Natural killer cell (primary cell): ENCODE results near the gene PPFIA2. TPM values are rescaled to one million over a fixed set of nuclear protein-coding genes. Genes with fewer than 3 reads are reported as not detected.

Experiments
- ATAC-seq, 3 donors: fragments of 150-1000 bp in 2 of 3; fragments of 200-7000 bp in 1 of 3; cut with Tn5 transposase; 1 replicate in 1 of 3; 2 replicates in 2 of 3; pipeline ENCODE4 v1.10.0; 2021; ENCODE audit warnings: mild to moderate bottlenecking in 2 of 3, moderate library complexity in 2 of 3
- DNase-seq, 2 donors: peaks; one replicate each; pipeline versions ENCODE4 v3.0.0 to v3.0.0-alpha.2; 2013 to 2021; ENCODE audit warnings: mixed read lengths in 1 of 2
- H3K27ac ChIP-seq: one replicate; pipeline ENCODE4 v1.5.1; 2013; ENCODE audit warnings: mild to moderate bottlenecking, low read length
- H3K27me3 ChIP-seq: one replicate; pipeline ENCODE4 v1.6.1; 2013; ENCODE audit warnings: low read length; ENCODE audit not compliant: control insufficient read depth, insufficient read depth
- H3K36me3 ChIP-seq: one replicate; pipeline ENCODE4 v1.6.1; 2013; ENCODE audit warnings: low read length; ENCODE audit not compliant: control insufficient read depth, insufficient read depth
- H3K4me1 ChIP-seq: one replicate; pipeline ENCODE4 v1.6.1; 2013; ENCODE audit warnings: low read length; ENCODE audit not compliant: control insufficient read depth, insufficient read depth
- H3K4me3 ChIP-seq: one replicate; pipeline ENCODE4 v1.5.1; 2013; ENCODE audit warnings: low read length
- H3K9me3 ChIP-seq: one replicate; pipeline ENCODE4 v1.6.1; 2013; ENCODE audit warnings: low read length; ENCODE audit not compliant: control insufficient read depth, insufficient read depth
- H3K27ac Mint-ChIP-seq, 2 donors: one replicate each; pipeline ENCODE4 v1.8.0; 2022; ENCODE audit warnings: mild to moderate bottlenecking in 2 of 2, mixed read lengths in 2 of 2, moderate library complexity in 1 of 2
- H3K27me3 Mint-ChIP-seq, 2 donors: one replicate each; pipeline ENCODE4 v1.8.0; 2022; ENCODE audit warnings: low read depth in 2 of 2, mixed read lengths in 2 of 2
- H3K36me3 Mint-ChIP-seq: one replicate; pipeline ENCODE4 v1.8.0; 2022; ENCODE audit warnings: mixed read lengths
- H3K4me1 Mint-ChIP-seq, 2 donors: one replicate each; pipeline ENCODE4 v1.8.0; 2022; ENCODE audit warnings: mixed read lengths in 2 of 2
- H3K4me3 Mint-ChIP-seq: one replicate; pipeline ENCODE4 v1.8.0; 2022; ENCODE audit warnings: mild to moderate bottlenecking, moderate library complexity, mixed read lengths
- H3K9me3 Mint-ChIP-seq, 2 donors: one replicate each; pipeline ENCODE4 v1.8.0; 2022; ENCODE audit warnings: mixed read lengths in 2 of 2
- CTCF ChIP-seq: fragments of 200-600 bp; IDR thresholded peaks from one replicate; pipeline ENCODE4 v1.8.0; 2022; ENCODE audit warnings: antibody characterized with exemption
- WGBS: methylation state at CpG from one replicate; pipeline ENCODE4 v1.1.7; 2013; ENCODE audit warnings: missing lambda C conversion rate; ENCODE audit not compliant: insufficient coverage; 5-methylcytosine and 5-hydroxymethylcytosine counted together
- intact Hi-C: fragments of 100-400 bp; cut with micrococcal nuclease; formaldehyde crosslinking; loops from one replicate; pipeline ENCODE4 v1.14.2; 2022
- total RNA-seq, 4 donors: library from RNA; stranded (reverse); fragments of 120-200 nt in 1 of 4; gene quantifications; one replicate each; pipeline versions ENCODE4 v1.2.3 to v1.2.4, GENCODE V29; 2013 to 2022

The PPFIA2 gene
- total RNA-seq, 3 donors from 2014 or later (not counting 1 experiment from before 2014, with no cell fraction given) = not detected

- no peaks in the 10 kb centered on the region for H3K4me1 Mint-ChIP-seq
- DNase-seq (no peak), ATAC-seq (no peak)
- intact Hi-C loops = no loop called here
- H3K27ac ChIP-seq = no peak overlapping the region
- H3K27me3 Mint-ChIP-seq = no peaks in the 10 kb centered on the region
- 80% methylated on average over 3 of the region's 4 CpGs for WGBS
- no peaks in the 10 kb centered on the region for H3K9me3 ChIP-seq
- no peak for TF ChIP-seq CTCF
- H3K9me3 Mint-ChIP-seq = peaks cover 6 to 8% of the 10 kb centered on the region in 2 donors
- no peak overlapping the region for H3K27ac Mint-ChIP-seq
- H3K27me3 ChIP-seq = no peaks in the 10 kb centered on the region
- no peaks in the 10 kb centered on the region for H3K36me3 Mint-ChIP-seq
- no peaks in the 10 kb centered on the region for H3K36me3 ChIP-seq
- H3K4me3 ChIP-seq = no peak overlapping the region
- no peak overlapping the region for H3K4me3 Mint-ChIP-seq
- H3K4me1 ChIP-seq = no peaks in the 10 kb centered on the region
Observed at GRCh38 chr12:81543621-81544139, 215.5 kb downstream of the PPFIA2 start.

- intact Hi-C loops = no loop called here
- Mint-ChIP-seq H3K27me3 (no peaks in the 10 kb centered on the region), H3K4me1 (no peaks in the 10 kb centered on the region), H3K9me3 (peaks cover 11 to 16% of the 10 kb centered on the region in 2 donors), H3K36me3 (no peaks in the 10 kb centered on the region), H3K27ac (no peak overlapping the region), H3K4me3 (no peak overlapping the region)
- no peak for TF ChIP-seq CTCF
- Histone ChIP-seq H3K36me3 (no peaks in the 10 kb centered on the region), H3K27me3 (no peaks in the 10 kb centered on the region), H3K9me3 (no peaks in the 10 kb centered on the region), H3K4me1 (no peaks in the 10 kb centered on the region), H3K27ac (no peak overlapping the region), H3K4me3 (no peak overlapping the region)
- ATAC-seq (no peak), DNase-seq (no peak)
- WGBS = 89% methylated on average over 4 of the region's 4 CpGs
Observed at GRCh38 chr12:81542065-81543010, 216.8 kb downstream of the PPFIA2 start.

- intact Hi-C loops = no loop called here
- no peak overlapping the region for H3K27ac Mint-ChIP-seq
- no peaks in the 10 kb centered on the region for H3K36me3 ChIP-seq
- TF ChIP-seq CTCF = no peak
- H3K9me3 ChIP-seq = no peaks in the 10 kb centered on the region
- no peak overlapping the region for H3K4me3 Mint-ChIP-seq
- H3K27me3 Mint-ChIP-seq = no peaks in the 10 kb centered on the region
- peaks cover 11 to 16% of the 10 kb centered on the region in 2 donors for H3K9me3 Mint-ChIP-seq
- H3K27ac ChIP-seq = no peak overlapping the region
- DNase-seq = no peak
- H3K4me3 ChIP-seq = no peak overlapping the region
- no peaks in the 10 kb centered on the region for H3K4me1 ChIP-seq
- H3K36me3 Mint-ChIP-seq = no peaks in the 10 kb centered on the region
- H3K27me3 ChIP-seq = no peaks in the 10 kb centered on the region
- no peaks in the 10 kb centered on the region for H3K4me1 Mint-ChIP-seq
- no peak for ATAC-seq
Observed at GRCh38 chr12:81541121-81541520, 218.0 kb downstream of the PPFIA2 start.
